Measurements from ENCODE around the gene SFTA2.

SFTA2 gene

GRCh38 chr6:30885481-30885998 is 46.4 kb downstream of the SFTA2 start:
- H3K27ac ChIP-seq (ENCODE audit: extremely low read depth, low read depth, low read length): peak overlapping the region; percentile 69
- H3K4me3 ChIP-seq (ENCODE audit: low read depth, low read length): peak overlapping the region; percentile 47
- peaks cover 35% of the 10 kb centered on the region for H3K4me1 ChIP-seq (ENCODE audit: control insufficient read depth, insufficient read depth, low read length)
- POLR2A ChIA-PET: interaction anchor here (0.7 to 2.9 kb wide), 10 partner anchors 10 to 271 kb away, joined by 3 to 24 read pairs (median 5); partner anchors contain the start of genes FLOT1, GTF2H4, IER3 and MDC1
- peak; percentile 80; the same call in 1 of the 2 replicates for TF ChIP-seq ZNF600 (tag by site-specific recombination; IDR thresholded peaks at IDR 0.05)
- TF ChIP-seq EGR2 (tag by site-specific recombination; IDR thresholded peaks at IDR 0.05; ENCODE audit: low read depth): peak; percentile 98
- TF ChIP-seq ZFHX2 (tag by site-specific recombination; conservative IDR thresholded peaks at IDR 0.05): peak; percentile 99
- no peak for TF ChIP-seq ZSCAN16 (tag by site-specific recombination; IDR thresholded peaks at IDR 0.05)
- peak; percentile 68; the same call in 1 of the 2 replicates for TF ChIP-seq KLF9 (tag by site-specific recombination; IDR thresholded peaks at IDR 0.05; ENCODE audit: low read depth)
- no peak for TF ChIP-seq TSHZ1 (tag by site-specific recombination; IDR thresholded peaks at IDR 0.05; ENCODE audit: borderline replicate concordance)
- TF ChIP-seq ZNF138 (tag by site-specific recombination; IDR thresholded peaks at IDR 0.05; ENCODE audit: borderline replicate concordance): no peak
- TF ChIP-seq ZNF585B (tag by site-specific recombination; IDR thresholded peaks at IDR 0.05): no peak
- no peak for TF ChIP-seq KLF7 (tag by site-specific recombination; IDR thresholded peaks at IDR 0.05; ENCODE audit: borderline replicate concordance)
- no peak for TF ChIP-seq ZSCAN18 (tag by site-specific recombination; IDR thresholded peaks at IDR 0.05)
- no peak for TF ChIP-seq ZIC2 (tag by site-specific recombination; IDR thresholded peaks at IDR 0.05)
- TF ChIP-seq ZNF16 (tag by site-specific recombination; IDR thresholded peaks at IDR 0.05; ENCODE audit: low read depth): no peak
- no peak for TF ChIP-seq HIC1 (tag by site-specific recombination; IDR thresholded peaks at IDR 0.05)
- TF ChIP-seq SCRT1 (tag by site-specific recombination; IDR thresholded peaks at IDR 0.05; ENCODE audit: borderline replicate concordance): peak; percentile 42; the same call in 1 of the 2 replicates
- TF ChIP-seq ZNF777 (tag by site-specific recombination; IDR thresholded peaks at IDR 0.05; ENCODE audit: borderline replicate concordance): peak; percentile 54; the same call in 1 of the 2 replicates
- no peak for TF ChIP-seq GLI2 (tag by site-specific recombination; IDR thresholded peaks at IDR 0.05; ENCODE audit: borderline replicate concordance, low read depth)
- no peak for TF ChIP-seq ZNF292 (tag by site-specific recombination; IDR thresholded peaks at IDR 0.05; ENCODE audit: borderline replicate concordance, low read depth)
- no peak for TF ChIP-seq ZNF157 (tag by site-specific recombination; IDR thresholded peaks at IDR 0.05)
- TF ChIP-seq SCRT2 (tag by site-specific recombination; IDR thresholded peaks at IDR 0.05): peak; percentile 89
- H3K36me3 ChIP-seq (ENCODE audit: control insufficient read depth in 2 of 2, insufficient read depth in 1 of 2, low read length in 2 of 2): peaks cover 0 to 20% of the 10 kb centered on the region in 2 experiments; a peak in 1 of 3 replicates
- H3K9me3 ChIP-seq (ENCODE audit: control insufficient read depth, insufficient read depth, low read depth, low read length): no peaks in the 10 kb centered on the region
- CTCF ChIA-PET: interaction anchor here (0.5 to 14.8 kb wide), 9 partner anchors 8 to 212 kb away, joined by 3 to 332 read pairs (median 3); no protein-coding TSS in a partner anchor

Measured in HEK293 (cell line).